Posterior vena cava (tissue), 2 donors: ENCODE data around the gene TRIM8. TPM values are rescaled to one million over a fixed set of nuclear protein-coding genes. Genes with fewer than 3 reads are reported as not detected.

Experiments used
- DNase-seq: peaks from one replicate; pipeline ENCODE4 v3.0.0-alpha.2; 2020; ENCODE audit warnings: low spot score
- intact Hi-C, 2 donors: fragments of 100-400 bp; cut with DNase I; formaldehyde crosslinking; loops; one replicate each; pipeline versions ENCODE4 v1.14.1 to v1.14.2; 2022 to 2023
- total RNA-seq, 2 donors: library from RNA; stranded (reverse); fragmentation: NEBNext Ultra II Directional; extraction: Animal tissue kit (Norgen Biotek cat#: 25700); gene quantifications; one replicate each; pipeline ENCODE4 v1.2.1, GENCODE V29; 2021
- donor health status: DM: yes; HTN: yes; CAD: no.
- donor health status: DM: yes; HTN: yes; CAD: no.

The TRIM8 gene
- total RNA-seq, 2 donors from 2014 or later, result 122 to 125 TPM

GRCh38 chr10:102629661-102630614, 14.3 kb upstream of the TRIM8 start:
- intact Hi-C loops, result no loop called here

GRCh38 chr10:102630663-102631062, 13.6 kb upstream of the TRIM8 start:
- intact Hi-C loops, result no loop called here
- peak; percentile 44 for DNase-seq

More at GRCh38 chr10:102629661-102630614, 14.3 kb upstream of the TRIM8 start:
- DNase-seq, result peak; percentile 68

- intact Hi-C loops, result no loop called here
- peak; percentile 75 for DNase-seq
Observed at GRCh38 chr10:102631525-102632393, 12.5 kb upstream of the TRIM8 start.

GRCh38 chr10:102632394-102633111, 11.7 kb upstream of the TRIM8 start:
- DNase-seq, result peak; percentile 64
- intact Hi-C loops, result no loop called here

GRCh38 chr10:102633287-102633686, 11.0 kb upstream of the TRIM8 start:
- intact Hi-C loops, result no loop called here
- peak; percentile 86 for DNase-seq

GRCh38 chr10:102633848-102634247, 10.4 kb upstream of the TRIM8 start:
- peak; percentile 77 for DNase-seq
- intact Hi-C loops, result no loop called here

- no peak for DNase-seq
- intact Hi-C loops, result no loop called here
Observed at GRCh38 chr10:102634686-102635085, 9.6 kb upstream of the TRIM8 start.

GRCh38 chr10:102635377-102635776, 8.9 kb upstream of the TRIM8 start:
- intact Hi-C loops, result no loop called here
- DNase-seq, result no peak

GRCh38 chr10:102639537-102639936, 4.7 kb upstream of the TRIM8 start:
- intact Hi-C loops, result no loop called here
- DNase-seq, result no peak

- intact Hi-C loops, result loop anchor here in 1 of 2 donors (10.0 kb wide), 1 partner anchor 137 kb away; the partner anchor contains the start of genes ACTR1A and SUFU
- DNase-seq, result no peak
Observed at GRCh38 chr10:102641402-102641801, 2.9 kb upstream of the TRIM8 start.

GRCh38 chr10:102641880-102642735, 2.2 kb upstream of the TRIM8 start:
- DNase-seq, result peak; percentile 99
- intact Hi-C loops, result loop anchor here in 1 of 2 donors (10.0 kb wide), 1 partner anchor 137 kb away; the partner anchor contains the start of genes ACTR1A and SUFU

- intact Hi-C loops, result loop anchor here in 1 of 2 donors (10.0 kb wide), 1 partner anchor 138 kb away; the partner anchor contains the start of genes ACTR1A and SUFU
Observed at GRCh38 chr10:102642736-102643335, 1.4 kb upstream of the TRIM8 start.

GRCh38 chr10:102643336-102644065, 778 bp upstream of the TRIM8 start:
- DNase-seq, result peak; percentile 91
- intact Hi-C loops, result loop anchor here in 1 of 2 donors (10.0 kb wide), 1 partner anchor 139 kb away; the partner anchor contains the start of genes ACTR1A and SUFU

More at GRCh38 chr10:102642736-102643335, 1.4 kb upstream of the TRIM8 start:
- no peak for DNase-seq

GRCh38 chr10:102644646-102645387, 538 bp downstream of the TRIM8 start:
- intact Hi-C loops, result loop anchor here in 1 of 2 donors (10.0 kb wide), 1 partner anchor 140 kb away; the partner anchor contains the start of genes ACTR1A and SUFU
- peak; percentile 95 for DNase-seq

- peak; percentile 92 for DNase-seq
- intact Hi-C loops, result loop anchor here in 1 of 2 donors (10.0 kb wide), 1 partner anchor 141 kb away; the partner anchor contains the start of genes ACTR1A and SUFU
Observed at GRCh38 chr10:102645388-102645740, 1.1 kb downstream of the TRIM8 start.
